Loucy (cell line): ENCODE results near the gene BAK1.

Experiments
- EZH2phosphoT487 ChIP-seq: fragments of 200-600 bp; IDR thresholded peaks from 2 replicates; pipeline ENCODE4 v1.6.1; 2018; ENCODE audit warnings: antibody characterized with exemption, mild to moderate bottlenecking, moderate library complexity, borderline replicate concordance
- TF ChIP-seq, protein P1 (sequence below): fragments of 200-600 bp; sonication (generic); conservative IDR thresholded peaks from 2 replicates; pipeline ENCODE4 v1.5.1; 2014; ENCODE audit warnings: mild to moderate bottlenecking, antibody characterized with exemption, low read length

DNA sequence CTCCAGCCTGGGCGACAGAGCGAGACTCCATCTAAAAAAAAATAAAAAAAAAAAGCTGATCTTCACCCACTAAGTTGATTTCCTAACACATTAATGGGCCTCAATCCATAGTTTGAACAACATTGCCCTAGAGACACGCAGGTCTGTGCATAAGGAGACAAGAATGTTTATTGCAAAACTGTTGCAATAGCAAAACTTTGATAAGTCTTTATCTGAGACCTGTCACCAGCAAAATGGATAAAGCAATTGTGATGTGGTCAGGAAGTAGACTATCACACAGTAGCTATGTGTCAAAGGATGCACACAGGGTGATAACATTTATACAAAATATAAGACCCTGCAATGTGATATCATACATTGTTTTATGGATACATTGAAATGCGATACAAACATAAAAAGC is 36.8 kb upstream of the BAK1 start:
- TF ChIP-seq, protein P1, sequence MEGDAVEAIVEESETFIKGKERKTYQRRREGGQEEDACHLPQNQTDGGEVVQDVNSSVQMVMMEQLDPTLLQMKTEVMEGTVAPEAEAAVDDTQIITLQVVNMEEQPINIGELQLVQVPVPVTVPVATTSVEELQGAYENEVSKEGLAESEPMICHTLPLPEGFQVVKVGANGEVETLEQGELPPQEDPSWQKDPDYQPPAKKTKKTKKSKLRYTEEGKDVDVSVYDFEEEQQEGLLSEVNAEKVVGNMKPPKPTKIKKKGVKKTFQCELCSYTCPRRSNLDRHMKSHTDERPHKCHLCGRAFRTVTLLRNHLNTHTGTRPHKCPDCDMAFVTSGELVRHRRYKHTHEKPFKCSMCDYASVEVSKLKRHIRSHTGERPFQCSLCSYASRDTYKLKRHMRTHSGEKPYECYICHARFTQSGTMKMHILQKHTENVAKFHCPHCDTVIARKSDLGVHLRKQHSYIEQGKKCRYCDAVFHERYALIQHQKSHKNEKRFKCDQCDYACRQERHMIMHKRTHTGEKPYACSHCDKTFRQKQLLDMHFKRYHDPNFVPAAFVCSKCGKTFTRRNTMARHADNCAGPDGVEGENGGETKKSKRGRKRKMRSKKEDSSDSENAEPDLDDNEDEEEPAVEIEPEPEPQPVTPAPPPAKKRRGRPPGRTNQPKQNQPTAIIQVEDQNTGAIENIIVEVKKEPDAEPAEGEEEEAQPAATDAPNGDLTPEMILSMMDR, result no peak
- TF ChIP-seq EZH2phosphoT487, result no peak
